ENCODE data around the gene GRK5. TPM values are rescaled to one million over a fixed set of nuclear protein-coding genes. Genes with fewer than 3 reads are reported as not detected.

GRK5 gene
- total RNA-seq, 4 donors from 2014 or later = 9.2 to 27.3 (median 15.0) TPM

DNA sequence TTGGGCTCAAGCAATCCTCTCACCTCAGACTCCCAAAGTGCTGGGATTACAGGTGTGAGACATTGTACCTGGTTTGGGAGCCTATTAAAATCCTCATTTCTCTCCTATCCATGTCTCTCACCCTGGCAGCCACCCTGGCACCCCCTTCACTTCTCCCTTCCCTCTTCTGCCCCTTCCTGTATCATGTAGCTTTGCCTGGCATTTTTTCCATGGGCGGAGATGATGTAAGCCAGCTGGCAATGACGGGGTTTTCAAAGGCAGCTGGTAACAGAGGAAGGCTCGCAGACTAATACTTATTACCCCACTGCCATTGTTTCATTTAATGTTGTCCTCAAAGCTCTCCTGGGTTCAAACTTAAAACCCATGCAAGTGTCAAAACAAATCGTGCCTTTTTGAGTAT, 273.3 kb downstream of the GRK5 start:
- no peak for DNase-seq
- H3K27me3 ChIP-seq = no peaks in the 10 kb centered on the region
- TF ChIP-seq POLR2A (IDR thresholded peaks at IDR 0.05) = no peak
- TF ChIP-seq, protein P1, sequence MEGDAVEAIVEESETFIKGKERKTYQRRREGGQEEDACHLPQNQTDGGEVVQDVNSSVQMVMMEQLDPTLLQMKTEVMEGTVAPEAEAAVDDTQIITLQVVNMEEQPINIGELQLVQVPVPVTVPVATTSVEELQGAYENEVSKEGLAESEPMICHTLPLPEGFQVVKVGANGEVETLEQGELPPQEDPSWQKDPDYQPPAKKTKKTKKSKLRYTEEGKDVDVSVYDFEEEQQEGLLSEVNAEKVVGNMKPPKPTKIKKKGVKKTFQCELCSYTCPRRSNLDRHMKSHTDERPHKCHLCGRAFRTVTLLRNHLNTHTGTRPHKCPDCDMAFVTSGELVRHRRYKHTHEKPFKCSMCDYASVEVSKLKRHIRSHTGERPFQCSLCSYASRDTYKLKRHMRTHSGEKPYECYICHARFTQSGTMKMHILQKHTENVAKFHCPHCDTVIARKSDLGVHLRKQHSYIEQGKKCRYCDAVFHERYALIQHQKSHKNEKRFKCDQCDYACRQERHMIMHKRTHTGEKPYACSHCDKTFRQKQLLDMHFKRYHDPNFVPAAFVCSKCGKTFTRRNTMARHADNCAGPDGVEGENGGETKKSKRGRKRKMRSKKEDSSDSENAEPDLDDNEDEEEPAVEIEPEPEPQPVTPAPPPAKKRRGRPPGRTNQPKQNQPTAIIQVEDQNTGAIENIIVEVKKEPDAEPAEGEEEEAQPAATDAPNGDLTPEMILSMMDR (IDR thresholded peaks at IDR 0.05) = no peak
- H3K4me1 ChIP-seq = no peaks in the 10 kb centered on the region
- no peak overlapping the region for H3K27ac ChIP-seq
- WGBS, 2 donors = 80 to 87% methylated on average over 4 of the region's 4 CpGs
- H3K9me3 ChIP-seq = no peaks in the 10 kb centered on the region
- H3K36me3 ChIP-seq = no peaks in the 10 kb centered on the region
- H3K4me3 ChIP-seq (replicated peaks in 1 of 3) = no peak overlapping the region
- intact Hi-C loops (cut with DNase I) = no loop called here

DNA sequence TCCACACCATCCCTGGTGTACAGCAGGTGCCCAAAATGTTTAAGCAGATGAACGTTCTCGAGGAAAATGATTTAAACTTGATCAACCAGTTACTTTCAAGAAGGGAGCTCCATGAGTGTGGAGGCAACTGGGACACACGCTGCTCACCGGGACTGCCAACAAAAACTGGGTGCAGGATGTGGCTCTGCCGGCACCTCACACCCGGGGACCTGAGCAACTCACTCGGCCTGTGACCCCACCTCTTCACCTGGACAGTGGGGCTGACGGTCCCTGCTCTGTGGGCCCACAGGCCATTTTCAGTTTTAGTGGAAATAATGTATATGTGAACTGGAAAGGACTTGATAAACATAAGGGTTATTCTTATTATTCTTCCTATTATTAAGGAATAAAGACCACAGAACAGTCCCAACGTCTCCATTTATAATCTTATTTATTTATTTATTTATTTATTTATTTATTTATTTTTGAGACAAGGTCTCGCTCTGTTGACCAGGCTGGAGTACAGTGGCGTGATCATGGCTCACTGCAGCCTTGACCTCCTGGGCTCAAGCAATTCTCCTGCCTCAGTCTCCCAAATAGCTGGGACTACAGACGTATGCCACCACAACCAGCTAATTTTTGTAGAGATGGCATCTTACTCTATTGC, 274.5 kb downstream of the GRK5 start:
- intact Hi-C loops (cut with DNase I) = no loop called here
- WGBS, 2 donors = 85 to 93% methylated on average over 12 of the region's 12 CpGs
- H3K36me3 ChIP-seq = no peaks in the 10 kb centered on the region
- H3K9me3 ChIP-seq = no peaks in the 10 kb centered on the region
- no peak overlapping the region for H3K27ac ChIP-seq
- TF ChIP-seq, protein P1 (IDR thresholded peaks at IDR 0.05) = no peak
- TF ChIP-seq POLR2A (IDR thresholded peaks at IDR 0.05) = no peak
- no peaks in the 10 kb centered on the region for H3K4me1 ChIP-seq
- DNase-seq = no peak
- no peak overlapping the region for H3K4me3 ChIP-seq (replicated peaks in 1 of 3)
- no peaks in the 10 kb centered on the region for H3K27me3 ChIP-seq

DNA sequence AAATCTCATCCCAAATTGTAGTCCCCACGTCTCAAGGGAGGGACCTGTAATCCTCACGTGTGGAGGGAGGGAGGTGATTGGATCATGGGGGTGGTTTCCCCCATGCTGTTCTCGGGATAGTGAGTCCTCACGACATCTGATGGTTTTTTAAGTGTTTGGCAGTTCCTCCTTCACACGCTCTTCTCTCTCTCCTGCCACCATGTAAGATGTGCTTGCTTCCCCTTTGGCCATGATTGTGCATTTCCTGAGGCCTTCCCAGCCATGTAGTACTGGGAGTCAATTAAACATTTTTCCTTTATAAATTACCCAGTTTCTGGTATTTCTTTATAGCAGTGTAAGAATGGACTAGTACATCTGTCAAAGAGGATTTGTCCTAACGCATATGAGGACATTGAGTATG, 275.6 kb downstream of the GRK5 start:
- Histone ChIP-seq H3K9me3 (no peaks in the 10 kb centered on the region), H3K27ac (no peak overlapping the region), H3K27me3 (no peaks in the 10 kb centered on the region), H3K4me3 (replicated peaks in 1 of 3) (no peak overlapping the region), H3K4me1 (no peaks in the 10 kb centered on the region), H3K36me3 (no peaks in the 10 kb centered on the region)
- TF ChIP-seq, protein P1 (IDR thresholded peaks at IDR 0.05) = no peak
- no peak for TF ChIP-seq POLR2A (IDR thresholded peaks at IDR 0.05)
- WGBS, 2 donors = 92 to 93% methylated on average over 6 of the region's 6 CpGs
- DNase-seq = no peak
- intact Hi-C loops (cut with DNase I) = no loop called here

DNA sequence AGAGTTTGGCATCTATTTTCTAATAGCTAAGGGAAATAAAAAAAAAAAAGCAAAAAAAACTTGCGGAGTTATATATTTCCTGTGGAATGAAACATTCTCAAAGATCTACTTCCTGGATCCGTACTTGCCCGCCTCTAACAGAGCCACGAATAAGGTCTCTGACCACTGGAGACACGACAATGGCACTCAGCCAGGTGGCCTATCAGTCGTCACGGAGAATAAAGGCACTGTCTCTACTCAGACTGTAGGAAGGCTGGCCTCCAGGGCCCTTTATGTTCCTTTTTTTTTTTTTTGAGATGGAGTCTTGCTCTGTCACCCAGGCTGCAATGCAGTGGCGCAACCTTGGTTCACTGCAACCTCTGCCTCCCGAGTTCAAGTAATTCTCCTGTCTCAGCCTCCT, 276.5 kb downstream of the GRK5 start:
- no peak overlapping the region for H3K27ac ChIP-seq
- H3K27me3 ChIP-seq = no peaks in the 10 kb centered on the region
- intact Hi-C loops (cut with DNase I) = no loop called here
- H3K9me3 ChIP-seq = no peaks in the 10 kb centered on the region
- TF ChIP-seq, protein P1 (IDR thresholded peaks at IDR 0.05) = no peak
- no peak for TF ChIP-seq POLR2A (IDR thresholded peaks at IDR 0.05)
- H3K4me1 ChIP-seq = no peaks in the 10 kb centered on the region
- H3K36me3 ChIP-seq = no peaks in the 10 kb centered on the region
- H3K4me3 ChIP-seq (replicated peaks in 1 of 3) = no peak overlapping the region
- DNase-seq = no peak
- 72 to 83% methylated on average over 9 of the region's 9 CpGs for WGBS, 2 donors

DNA sequence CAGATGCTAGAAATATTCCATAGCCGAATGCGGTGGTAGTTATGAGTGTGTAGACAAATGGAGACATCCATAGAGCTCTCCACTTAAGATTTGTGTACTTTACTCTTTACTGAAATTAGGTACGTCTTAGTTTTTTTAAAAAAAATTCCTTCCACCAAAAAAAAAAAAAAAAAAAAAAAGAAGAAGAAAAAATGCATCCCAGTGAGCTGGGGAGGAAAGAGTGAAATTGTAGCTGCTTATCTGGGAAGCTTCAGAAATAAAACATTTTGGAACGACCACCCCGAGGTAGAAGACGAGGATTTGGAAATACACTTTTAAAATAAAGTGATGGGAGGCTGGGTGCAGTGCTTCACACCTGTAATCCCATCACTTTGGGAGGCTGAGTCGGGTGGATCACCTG, 281.3 kb downstream of the GRK5 start:
- intact Hi-C loops (cut with DNase I) = no loop called here
- no peak for DNase-seq
- H3K27ac ChIP-seq = no peak overlapping the region
- H3K4me3 ChIP-seq (replicated peaks in 1 of 3) = no peak overlapping the region
- no peaks in the 10 kb centered on the region for H3K9me3 ChIP-seq
- H3K36me3 ChIP-seq = no peaks in the 10 kb centered on the region
- WGBS, 2 donors = 73 to 80% methylated on average over 7 of the region's 7 CpGs
- H3K4me1 ChIP-seq = peaks cover 8 to 11% of the 10 kb centered on the region in 2 donors
- no peaks in the 10 kb centered on the region for H3K27me3 ChIP-seq
- no peak for TF ChIP-seq POLR2A (IDR thresholded peaks at IDR 0.05)
- TF ChIP-seq, protein P1 (IDR thresholded peaks at IDR 0.05) = no peak

Measured in thyroid gland (tissue), 4 donors.